ENCODE results near the gene F9.

- TF ChIP-seq CTCF (IDR thresholded peaks at IDR 0.05; ENCODE audit: insufficient read depth, low read depth, low read length) = no peak
- no peak for TF ChIP-seq EZH2 (IDR thresholded peaks at IDR 0.05; ENCODE audit: insufficient read depth, low read length)
Measured at GRCh38 chrX:139544591-139544990, 14.1 kb downstream of the F9 start.

Data from astrocyte (in vitro differentiated cells and primary cell).